ENCODE measurements around the gene NHLH1.

DNA sequence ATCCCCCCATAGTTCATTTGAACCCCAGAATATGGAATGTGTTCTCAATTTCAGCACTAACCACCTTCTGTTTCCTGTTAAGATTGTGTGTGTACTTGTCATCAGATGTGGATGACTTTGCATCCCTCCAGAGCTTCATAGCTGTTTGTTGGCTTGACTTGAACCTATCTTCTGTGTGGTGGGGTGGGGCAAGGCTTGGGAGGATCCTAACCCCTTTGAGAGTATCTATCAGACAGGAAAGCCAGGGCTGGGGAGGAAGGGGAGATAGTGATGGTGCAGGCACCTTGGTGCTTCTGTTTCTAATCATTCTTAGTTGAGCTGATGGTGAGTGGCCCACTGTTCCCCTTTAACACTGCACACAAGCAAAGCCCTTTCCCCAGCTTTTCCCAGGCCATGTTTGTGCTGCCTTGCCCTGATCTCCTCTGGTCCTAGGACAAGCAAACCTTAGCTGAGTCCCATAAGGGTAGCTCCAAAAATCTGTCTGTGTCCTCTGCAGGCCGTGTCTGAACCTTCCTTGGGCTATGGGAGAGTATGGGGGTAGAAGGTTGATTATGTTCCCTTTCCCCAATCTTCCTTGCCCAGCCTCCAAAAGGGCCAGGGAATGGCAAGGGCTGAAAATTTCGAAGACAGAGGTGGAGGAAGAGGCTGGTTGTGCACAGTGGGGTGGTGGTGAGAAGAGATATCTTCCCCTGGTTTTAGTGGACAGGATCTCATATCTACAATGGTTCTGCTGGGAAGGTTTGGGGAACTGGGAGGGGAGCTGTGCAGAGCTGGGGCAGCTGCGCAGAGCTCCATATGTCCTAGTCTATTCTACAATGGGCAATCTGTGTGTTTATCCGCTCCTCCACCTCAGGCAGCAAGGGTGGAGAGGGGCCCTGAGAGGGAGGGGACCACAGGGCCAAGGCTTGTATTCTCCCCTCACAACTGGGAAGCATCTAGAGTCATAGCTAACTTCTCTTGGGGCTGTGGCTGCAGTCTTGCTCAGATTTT, 1.4 kb downstream of the NHLH1 start:
- TF ChIP-seq, protein P1, sequence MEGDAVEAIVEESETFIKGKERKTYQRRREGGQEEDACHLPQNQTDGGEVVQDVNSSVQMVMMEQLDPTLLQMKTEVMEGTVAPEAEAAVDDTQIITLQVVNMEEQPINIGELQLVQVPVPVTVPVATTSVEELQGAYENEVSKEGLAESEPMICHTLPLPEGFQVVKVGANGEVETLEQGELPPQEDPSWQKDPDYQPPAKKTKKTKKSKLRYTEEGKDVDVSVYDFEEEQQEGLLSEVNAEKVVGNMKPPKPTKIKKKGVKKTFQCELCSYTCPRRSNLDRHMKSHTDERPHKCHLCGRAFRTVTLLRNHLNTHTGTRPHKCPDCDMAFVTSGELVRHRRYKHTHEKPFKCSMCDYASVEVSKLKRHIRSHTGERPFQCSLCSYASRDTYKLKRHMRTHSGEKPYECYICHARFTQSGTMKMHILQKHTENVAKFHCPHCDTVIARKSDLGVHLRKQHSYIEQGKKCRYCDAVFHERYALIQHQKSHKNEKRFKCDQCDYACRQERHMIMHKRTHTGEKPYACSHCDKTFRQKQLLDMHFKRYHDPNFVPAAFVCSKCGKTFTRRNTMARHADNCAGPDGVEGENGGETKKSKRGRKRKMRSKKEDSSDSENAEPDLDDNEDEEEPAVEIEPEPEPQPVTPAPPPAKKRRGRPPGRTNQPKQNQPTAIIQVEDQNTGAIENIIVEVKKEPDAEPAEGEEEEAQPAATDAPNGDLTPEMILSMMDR (IDR thresholded peaks at IDR 0.05): no peak
- TF ChIP-seq EP300 (IDR thresholded peaks at IDR 0.05): no peak
- no peak for TF ChIP-seq POLR2A (IDR thresholded peaks at IDR 0.05)
